Thoracic aorta endothelial cell (primary cell): ENCODE data around the gene ATP6AP1. TPM values are rescaled to one million over a fixed set of nuclear protein-coding genes. Genes with fewer than 3 reads are reported as not detected.

Source experiments
- small RNA-seq: library from RNA; depleted of rRNA; stranded (forward); fragments of <200 nt; gene quantifications from one replicate; pipeline ENCODE3, GENCODE V24; 2012
- total RNA-seq: library from RNA; depleted of rRNA; stranded (reverse); fragments of >200 nt; gene quantifications from 2 replicates; pipeline ENCODE4 v1.2.3, GENCODE V29; 2012

Gene ATP6AP1
- 65.6 and 70.3 TPM in 2 replicates for total RNA-seq

GRCh38 chrX:154428176-154429171 lies at the start of gene ATP6AP1:
ATP6AP1 (plus strand) TSS chrX:154428677; CDS start chrX:154428693, 16 bp downstream.

GRCh38 chrX:154378799-154379568 lies 49.5 kb upstream of the ATP6AP1 start, which contains the start of gene EMD:
EMD (plus strand) TSS chrX:154379295; CDS start chrX:154379485, 190 bp downstream.

GRCh38 chrX:154397888-154398667 lies 30.4 kb upstream of the ATP6AP1 start, which contains the start of gene RPL10:
RPL10 (plus strand) TSS chrX:154398377; CDS start chrX:154398520, 143 bp downstream.

GRCh38 chrX:154409222-154409871 lies 19.1 kb upstream of the ATP6AP1 start, which contains the start of gene DNASE1L1:
DNASE1L1 (minus strand) TSS chrX:154409254; CDS start chrX:154405568, 3,686 bp downstream.

GRCh38 chrX:154436983-154437752 lies 8.7 kb downstream of the ATP6AP1 start, which contains the start of gene GDI1:
GDI1 (plus strand) TSS chrX:154437154; CDS start chrX:154437255, 101 bp downstream.

GRCh38 chrX:154443992-154444754 lies 15.7 kb downstream of the ATP6AP1 start, which contains the start of gene FAM50A:
FAM50A (plus strand) TSS chrX:154444141; CDS start chrX:154444236, 95 bp downstream.

GRCh38 chrX:154458116-154458953 lies 29.9 kb downstream of the ATP6AP1 start, which contains the start of gene PLXNA3:
PLXNA3 (plus strand) TSS chrX:154458281; CDS start chrX:154460184, 1,903 bp downstream.

GRCh38 chrX:154478728-154479622 lies 50.5 kb downstream of the ATP6AP1 start, which contains the start of gene LAGE3:
LAGE3 (minus strand) TSS chrX:154479281; CDS start chrX:154478915, 366 bp downstream.

Small RNA genes lying within 50 kb of the gene (small RNA-seq; reads per million reads assigned to genes)
- gene MIR6858 (not detected), gene SNORA70 (not detected)

Other genes with a start within 250 kb of the ATP6AP1 start
- not detected in 2 replicates for gene OPN1MW, start 246.1 kb upstream of the ATP6AP1 start, total RNA-seq
- not detected in 2 replicates for gene OPN1MW2, start 208.9 kb upstream of the ATP6AP1 start, total RNA-seq
- not detected in 2 replicates for gene OPN1MW3, start 171.1 kb upstream of the ATP6AP1 start, total RNA-seq
- gene TEX28, start 133.6 kb upstream of the ATP6AP1 start, total RNA-seq, result not detected in 2 replicates
- gene TKTL1, start 132.9 kb upstream of the ATP6AP1 start, total RNA-seq, result under 0.01 TPM in 1 of 2 replicates, not detected in the other
- 1,397 and 1,424 TPM in 2 replicates for gene FLNA, start 54.0 kb upstream of the ATP6AP1 start, total RNA-seq
- 32.3 and 38.3 TPM in 2 replicates for gene EMD, start 49.4 kb upstream of the ATP6AP1 start, total RNA-seq
- gene RPL10, start 30.3 kb upstream of the ATP6AP1 start, total RNA-seq, result 2,059 and 2,767 TPM in 2 replicates
- 72.6 and 76.0 TPM in 2 replicates for gene DNASE1L1, start 19.4 kb upstream of the ATP6AP1 start, total RNA-seq
- gene TAFAZZIN, start 17.1 kb upstream of the ATP6AP1 start, total RNA-seq, result 19.4 and 23.1 TPM in 2 replicates
- 76.2 and 88.4 TPM in 2 replicates for gene GDI1, start 8.5 kb downstream of the ATP6AP1 start, total RNA-seq
- gene FAM50A, start 15.5 kb downstream of the ATP6AP1 start, total RNA-seq, result 30.4 and 43.2 TPM in 2 replicates
- gene PLXNA3, start 29.6 kb downstream of the ATP6AP1 start, total RNA-seq, result 8.4 and 13.8 TPM in 2 replicates
- gene LAGE3, start 50.6 kb downstream of the ATP6AP1 start, total RNA-seq, result 8.5 and 12.9 TPM in 2 replicates
- gene UBL4A, start 57.9 kb downstream of the ATP6AP1 start, total RNA-seq, result 32.4 and 32.8 TPM in 2 replicates
- 17.3 and 18.7 TPM in 2 replicates for gene SLC10A3, start 62.0 kb downstream of the ATP6AP1 start, total RNA-seq
- 14.5 and 18.2 TPM in 2 replicates for gene FAM3A, start 87.6 kb downstream of the ATP6AP1 start, total RNA-seq
- 92.0 and 104 TPM in 2 replicates for gene G6PD, start 118.2 kb downstream of the ATP6AP1 start, total RNA-seq
- 20.2 and 21.4 TPM in 2 replicates for gene IKBKG, start 118.9 kb downstream of the ATP6AP1 start, total RNA-seq
- not detected in 2 replicates for gene CTAG1A, start 156.5 kb downstream of the ATP6AP1 start, total RNA-seq
- not detected in 2 replicates for gene CTAG1B, start 190.6 kb downstream of the ATP6AP1 start, total RNA-seq
- gene CTAG2, start 224.9 kb downstream of the ATP6AP1 start, total RNA-seq, result not detected in 2 replicates